GM06990 (cell line): ENCODE results near the gene ATP7A.

Experiments
- DNase-seq: peaks from one replicate; pipeline ENCODE4 v3.0.0-alpha.2; 2011; ENCODE audit not compliant: insufficient read length; ENCODE audit errors: extremely low read depth
- H3K27me3 ChIP-seq: replicated peaks from 2 replicates; pipeline ENCODE4 v1.6.0; 2011; ENCODE audit warnings: low read length; ENCODE audit not compliant: control insufficient read depth, insufficient read depth
- H3K36me3 ChIP-seq: 2 replicates; pipeline ENCODE4 v1.5.1; 2011; ENCODE audit warnings: low read length; ENCODE audit not compliant: control insufficient read depth, insufficient read depth
- H3K4me3 ChIP-seq: replicated peaks from 2 replicates; pipeline ENCODE4 v1.5.1; 2011; ENCODE audit warnings: low read depth, mild to moderate bottlenecking, control low read depth, low read length
- TF ChIP-seq, protein P1 (sequence below): IDR thresholded peaks from 2 replicates; pipeline ENCODE4 v1.5.1; 2011; ENCODE audit warnings: low read length, control low read depth, mild to moderate bottlenecking, inconsistent platforms; ENCODE audit not compliant: insufficient read depth, poor library complexity, severe bottlenecking

The ATP7A gene

DNA sequence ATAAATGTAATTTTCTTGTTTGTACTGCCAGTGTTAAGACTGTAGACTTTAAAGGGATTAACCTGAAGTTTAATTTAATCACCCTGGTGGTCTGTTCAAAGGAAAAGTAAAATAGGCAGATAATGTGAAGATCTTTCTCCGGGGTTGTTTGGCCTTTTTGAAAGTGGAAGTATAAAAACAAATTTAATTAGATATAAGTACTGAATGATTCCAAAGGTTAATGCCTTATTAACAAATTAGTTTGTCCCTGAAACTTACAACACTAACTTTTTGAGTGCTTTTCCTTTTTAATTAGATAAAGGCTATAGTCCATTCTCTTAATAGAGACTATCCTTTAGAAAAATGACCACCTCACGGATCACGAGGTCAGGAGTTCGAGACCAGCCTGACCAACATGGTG is 69.4 kb downstream of the ATP7A start:
- no peak for DNase-seq
- H3K4me3 ChIP-seq = no peak overlapping the region
- no peaks in the 10 kb centered on the region for H3K36me3 ChIP-seq
- H3K27me3 ChIP-seq = no peaks in the 10 kb centered on the region
- TF ChIP-seq, protein P1, sequence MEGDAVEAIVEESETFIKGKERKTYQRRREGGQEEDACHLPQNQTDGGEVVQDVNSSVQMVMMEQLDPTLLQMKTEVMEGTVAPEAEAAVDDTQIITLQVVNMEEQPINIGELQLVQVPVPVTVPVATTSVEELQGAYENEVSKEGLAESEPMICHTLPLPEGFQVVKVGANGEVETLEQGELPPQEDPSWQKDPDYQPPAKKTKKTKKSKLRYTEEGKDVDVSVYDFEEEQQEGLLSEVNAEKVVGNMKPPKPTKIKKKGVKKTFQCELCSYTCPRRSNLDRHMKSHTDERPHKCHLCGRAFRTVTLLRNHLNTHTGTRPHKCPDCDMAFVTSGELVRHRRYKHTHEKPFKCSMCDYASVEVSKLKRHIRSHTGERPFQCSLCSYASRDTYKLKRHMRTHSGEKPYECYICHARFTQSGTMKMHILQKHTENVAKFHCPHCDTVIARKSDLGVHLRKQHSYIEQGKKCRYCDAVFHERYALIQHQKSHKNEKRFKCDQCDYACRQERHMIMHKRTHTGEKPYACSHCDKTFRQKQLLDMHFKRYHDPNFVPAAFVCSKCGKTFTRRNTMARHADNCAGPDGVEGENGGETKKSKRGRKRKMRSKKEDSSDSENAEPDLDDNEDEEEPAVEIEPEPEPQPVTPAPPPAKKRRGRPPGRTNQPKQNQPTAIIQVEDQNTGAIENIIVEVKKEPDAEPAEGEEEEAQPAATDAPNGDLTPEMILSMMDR = no peak

DNA sequence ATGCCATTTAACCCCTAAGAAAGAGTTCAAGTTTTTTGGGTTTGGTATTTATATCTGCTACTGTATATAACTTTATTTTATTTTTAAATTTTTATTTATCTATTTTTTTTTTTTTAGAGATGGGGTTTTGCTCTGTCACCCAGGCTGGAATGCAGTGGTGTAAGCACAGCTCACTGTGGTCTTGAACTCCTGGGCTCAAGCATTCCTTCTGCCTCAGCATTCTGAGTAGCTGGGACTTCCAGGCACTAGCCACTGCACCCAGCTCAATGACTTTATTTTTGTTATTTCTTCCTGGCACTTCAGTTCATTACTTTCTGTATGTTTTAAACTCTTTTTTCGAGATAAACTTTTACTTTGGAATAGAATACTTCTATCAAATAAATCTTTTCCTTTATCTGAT is 101.4 kb downstream of the ATP7A start:
- TF ChIP-seq, protein P1 = no peak
- Histone ChIP-seq H3K36me3 (no peaks in the 10 kb centered on the region), H3K4me3 (no peak overlapping the region), H3K27me3 (no peaks in the 10 kb centered on the region)
- no peak for DNase-seq

DNA sequence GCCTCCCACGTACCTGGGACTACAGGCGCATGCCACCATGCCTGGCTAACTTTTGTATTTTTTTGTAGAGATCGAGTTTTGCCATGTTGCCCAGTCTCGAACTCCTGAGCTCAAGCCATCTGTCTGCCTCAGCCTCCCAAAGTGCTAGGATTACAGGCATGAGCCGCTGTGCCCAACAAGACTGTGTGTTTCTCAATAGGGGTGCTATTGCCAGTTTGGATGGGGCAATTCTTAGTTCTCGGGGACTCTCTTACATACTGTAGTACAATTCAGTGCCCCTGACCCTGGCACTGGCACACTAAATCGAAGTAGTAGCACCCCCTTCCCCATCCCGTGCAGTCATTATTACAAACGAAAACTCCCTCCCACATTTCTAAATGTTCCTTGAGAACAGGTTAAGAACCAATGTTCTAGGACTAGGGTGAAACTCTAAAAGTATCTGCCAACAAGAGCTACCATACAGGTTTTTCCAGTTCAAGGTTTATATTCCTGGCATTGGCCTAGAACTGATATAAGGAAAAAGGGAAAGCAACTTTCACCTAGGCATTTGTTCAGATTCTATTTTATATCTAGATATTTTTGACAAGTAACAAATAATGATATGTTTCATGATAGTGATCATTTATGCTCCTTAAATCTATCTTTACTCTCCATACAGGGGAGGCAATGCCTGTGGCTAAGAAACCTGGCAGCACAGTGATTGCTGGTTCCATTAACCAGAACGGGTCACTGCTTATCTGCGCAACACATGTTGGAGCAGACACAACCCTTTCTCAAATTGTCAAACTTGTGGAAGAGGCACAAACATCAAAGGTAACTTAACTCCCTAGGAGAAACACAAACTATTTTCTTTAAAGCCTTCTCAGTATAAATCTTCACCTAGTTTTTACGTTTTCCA is 109.3 kb downstream of the ATP7A start:
- Histone ChIP-seq H3K27me3 (no peaks in the 10 kb centered on the region), H3K4me3 (no peak overlapping the region), H3K36me3 (no peaks in the 10 kb centered on the region)
- no peak for DNase-seq
- TF ChIP-seq, protein P1 = no peak

DNA sequence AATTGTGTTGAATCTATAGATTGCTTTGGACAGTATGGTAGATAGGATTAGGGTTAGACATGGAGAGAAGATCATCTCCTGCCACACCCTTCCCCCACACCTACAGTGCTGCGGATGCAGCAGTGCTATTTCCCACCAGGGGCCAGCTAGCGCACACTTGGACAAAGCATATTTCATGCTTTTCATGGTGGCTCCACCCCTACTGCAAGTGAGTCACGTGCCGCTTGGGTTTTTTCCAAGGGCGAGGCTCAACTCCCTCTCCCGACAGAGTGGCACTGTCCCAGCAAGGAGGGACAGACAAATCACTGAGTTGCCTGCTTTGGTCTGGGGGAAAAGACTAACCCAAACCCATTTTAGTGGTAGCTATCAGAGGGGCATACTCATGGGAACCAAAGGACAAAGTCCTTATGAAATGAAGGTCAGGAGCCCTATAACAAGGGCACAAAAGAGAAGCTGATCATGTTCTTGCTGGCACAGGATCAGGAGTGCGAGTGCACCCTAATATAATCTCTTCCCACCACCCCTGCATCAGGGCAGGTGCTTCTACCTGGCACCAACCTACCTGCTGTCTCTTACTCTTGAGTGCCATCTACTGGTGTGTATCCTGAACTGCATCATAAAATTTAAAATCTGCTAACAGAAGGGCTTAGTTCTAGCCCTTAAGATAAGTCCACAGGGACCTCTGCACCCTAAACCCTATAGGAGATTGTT is 114.0 kb downstream of the ATP7A start:
- no peaks in the 10 kb centered on the region for H3K36me3 ChIP-seq
- no peak for DNase-seq
- no peaks in the 10 kb centered on the region for H3K27me3 ChIP-seq
- H3K4me3 ChIP-seq = no peak overlapping the region
- TF ChIP-seq, protein P1 = peak; percentile 64

DNA sequence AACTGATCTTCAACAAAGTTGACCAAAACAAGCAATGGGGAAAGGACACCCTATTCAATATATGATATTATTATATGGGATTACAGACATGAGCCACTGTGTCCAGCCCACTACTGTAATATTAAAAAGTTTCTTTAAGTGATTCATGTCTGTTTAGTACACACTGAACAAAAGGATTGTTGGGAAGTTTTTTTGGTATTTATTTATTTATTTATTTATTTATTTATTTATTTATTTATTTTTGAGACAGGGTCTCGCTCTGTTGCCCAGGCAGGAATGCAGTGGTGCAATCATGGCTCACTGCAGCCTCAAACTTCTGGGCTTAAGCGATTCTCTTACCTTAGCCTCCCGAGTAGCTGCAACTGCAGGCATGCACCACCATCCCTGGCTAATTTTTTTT is 117.3 kb downstream of the ATP7A start:
- no peak for DNase-seq

More for the DNA sequence above, 117.3 kb downstream of the ATP7A start:
- Histone ChIP-seq H3K4me3 (no peak overlapping the region), H3K36me3 (no peaks in the 10 kb centered on the region), H3K27me3 (no peaks in the 10 kb centered on the region)
- TF ChIP-seq, protein P1 = no peak
